ENCODE data around the gene CFAP77.
"Not testable (repeated sequence)": the region's sequence is repeated elsewhere in the genome, so short reads cannot be mapped to it uniquely, and the experiment has no call there.

CFAP77 gene

GRCh38 chr9:132556235-132556634, 146.2 kb downstream of the CFAP77 start:
- DNase-seq (ENCODE audit: extremely low read depth, low read depth), result no peak
- TF ChIP-seq CTCF (IDR thresholded peaks at IDR 0.05; ENCODE audit: low read depth, low read length), result no peak

GRCh38 chr9:132556714-132557113, 146.7 kb downstream of the CFAP77 start:
- no peak for DNase-seq (ENCODE audit: extremely low read depth, low read depth)
- TF ChIP-seq CTCF (IDR thresholded peaks at IDR 0.05; ENCODE audit: low read depth, low read length), result no peak

- no peak for DNase-seq (ENCODE audit: extremely low read depth, low read depth)
- TF ChIP-seq CTCF (IDR thresholded peaks at IDR 0.05; ENCODE audit: low read depth, low read length), result no peak
Measured at GRCh38 chr9:132557159-132557558, 147.1 kb downstream of the CFAP77 start.

GRCh38 chr9:132559711-132560110, 149.7 kb downstream of the CFAP77 start:
- DNase-seq (ENCODE audit: extremely low read depth, low read depth), result no peak
- TF ChIP-seq CTCF (IDR thresholded peaks at IDR 0.05; ENCODE audit: low read depth, low read length), result no peak

- no peak for DNase-seq (ENCODE audit: extremely low read depth, low read depth)
- TF ChIP-seq CTCF (IDR thresholded peaks at IDR 0.05; ENCODE audit: low read depth, low read length), result no peak
Measured at GRCh38 chr9:132560616-132561202, 150.7 kb downstream of the CFAP77 start.

- no peak for TF ChIP-seq CTCF (IDR thresholded peaks at IDR 0.05; ENCODE audit: low read depth, low read length)
- no peak for DNase-seq (ENCODE audit: extremely low read depth, low read depth)
Measured at GRCh38 chr9:132562306-132562573, 152.2 kb downstream of the CFAP77 start.

- no peak for DNase-seq (ENCODE audit: extremely low read depth, low read depth)
- TF ChIP-seq CTCF (IDR thresholded peaks at IDR 0.05; ENCODE audit: low read depth, low read length), result no peak
Measured at GRCh38 chr9:132564526-132564925, 154.5 kb downstream of the CFAP77 start.

GRCh38 chr9:132568787-132569186, 158.8 kb downstream of the CFAP77 start:
- DNase-seq (ENCODE audit: extremely low read depth, low read depth), result not testable (repeated sequence)
